HCT116 (cell line): Measurements from ENCODE around the gene PPP4R3A. TPM values are rescaled to one million over a fixed set of nuclear protein-coding genes. Genes with fewer than 3 reads are reported as not detected.

ENCODE experiments used
- ATAC-seq: fragments of 200-7000 bp; cut with Tn5 transposase; 2 replicates; pipeline ENCODE4 v1.9.1; 2020; ENCODE audit warnings: mild to moderate bottlenecking, moderate library complexity
- BruUV-seq: library from RNA; stranded (reverse); fragments of 400-500 nt; replicated peaks from 2 replicates; lab custom pipeline; 2021; lab: Mats Ljungman, UMichigan
- CTCF ChIA-PET: fragments of 300-600 bp; sonication (Branson Sonifier 250); formaldehyde crosslinking; loops from one replicate; lab custom pipeline; 2021; ENCODE audit warnings: antibody characterized with exemption; lab: Charles Lee
- POLR2A ChIA-PET: fragments of 300-600, 350-600 bp; sonication (Branson Sonifier 250); formaldehyde crosslinking; loops from one replicate; lab custom pipeline; 2021; ENCODE audit warnings: antibody characterized with exemption; lab: Charles Lee
- RAD21 ChIA-PET, 2 experiments: fragments of 300-600 bp; sonication (Branson Sonifier 250); formaldehyde crosslinking; loops; one replicate each; lab custom pipeline; 2023; ENCODE audit warnings: low total read pairs in 2 of 2; ENCODE audit not compliant: uncharacterized antibody in 2 of 2, unreplicated experiment in 2 of 2, low non-redundant PET in 1 of 2; lab: Charles Lee
- DNase-seq: peaks from one replicate; pipeline ENCODE4 v3.0.0-alpha.2; 2010; ENCODE audit warnings: low read depth, low spot score
- H2AFZ ChIP-seq: fragments of 200-600 bp; shearing (Covaris generic), sonication (generic); 2 replicates; pipeline ENCODE4 v1.6.1; 2017; ENCODE audit warnings: low read depth, mixed run types, mixed read lengths, antibody characterized with exemption, low read length; ENCODE audit not compliant: poor library complexity, severe bottlenecking
- H3K27ac ChIP-seq: 2 replicates; pipeline ENCODE4 v1.5.1; 2012; ENCODE audit warnings: low read depth, low read length
- H3K27me3 ChIP-seq: fragments of 200-600 bp; sonication (generic); 2 replicates; pipeline ENCODE4 v1.6.1; 2016; ENCODE audit warnings: mixed run types, low read length, mixed read lengths; ENCODE audit not compliant: insufficient read depth
- H3K36me3 ChIP-seq, 2 experiments: fragments of 200-500 bp in 1 of 2; fragments of 200-600 bp in 1 of 2; sonication (Bioruptor generic) in 1 of 2; sonication (generic) in 1 of 2; 2 replicates each; pipeline versions ENCODE4 v1.5.1 to v1.6.1; 2014 to 2016; ENCODE audit warnings: low read length in 2 of 2, inconsistent platforms in 1 of 2, mixed read lengths in 1 of 2, mixed run types in 1 of 2; ENCODE audit not compliant: insufficient read depth in 2 of 2, control insufficient read depth in 1 of 2
- H3K4me1 ChIP-seq, 2 experiments: fragments of 200-600 bp in 1 of 2; sonication (generic) in 1 of 2; 2 replicates each; pipeline versions ENCODE4 v1.5.1 to v1.6.1; 2012 to 2017; ENCODE audit warnings: low read length in 2 of 2, inconsistent platforms in 1 of 2, mild to moderate bottlenecking in 1 of 2, mixed read lengths in 1 of 2, mixed run types in 1 of 2, moderate library complexity in 1 of 2; ENCODE audit not compliant: insufficient read depth in 2 of 2, control insufficient read depth in 1 of 2
- H3K4me2 ChIP-seq: fragments of 200-600 bp; sonication (generic); 2 replicates; pipeline ENCODE4 v1.6.1; 2017; ENCODE audit warnings: mixed run types, low read length, mixed read lengths
- H3K4me3 ChIP-seq, 2 experiments: fragments of 200-600 bp in 1 of 2; sonication (generic) in 1 of 2; replicated peaks in 1 of 2; 2 replicates each; pipeline ENCODE4 v1.5.1; 2011 to 2016; ENCODE audit warnings: low read length in 2 of 2, control low read depth in 1 of 2, low read depth in 1 of 2, mild to moderate bottlenecking in 1 of 2, mixed read lengths in 1 of 2, mixed run types in 1 of 2
- H3K79me2 ChIP-seq: fragments of 200-600 bp; sonication (generic); 2 replicates; pipeline ENCODE4 v1.6.1; 2017; ENCODE audit warnings: mild to moderate bottlenecking, mixed run types, low read length, moderate library complexity, mixed read lengths; ENCODE audit not compliant: insufficient read depth
- H3K9ac ChIP-seq: fragments of 200-600 bp; sonication (generic); 2 replicates; pipeline ENCODE4 v1.6.1; 2016; ENCODE audit warnings: low read length, mixed read lengths
- H3K9me2 ChIP-seq: fragments of 200-600 bp; sonication (generic), shearing (Covaris generic); 2 replicates; pipeline ENCODE4 v1.6.1; 2017; ENCODE audit warnings: mixed run types, mild to moderate bottlenecking, moderate library complexity; ENCODE audit not compliant: insufficient read depth
- H3K9me3 ChIP-seq, 2 experiments: fragments of 200-500 bp in 1 of 2; fragments of 200-600 bp in 1 of 2; sonication (Bioruptor generic) in 1 of 2; sonication (generic) in 1 of 2; 2 replicates each; pipeline ENCODE4 v1.6.1; 2014 to 2017; ENCODE audit warnings: low read length in 2 of 2, mixed read lengths in 2 of 2, inconsistent platforms in 1 of 2, low read depth in 1 of 2, mild to moderate bottlenecking in 1 of 2, mixed run types in 1 of 2, moderate library complexity in 1 of 2; ENCODE audit not compliant: control insufficient read depth in 1 of 2, insufficient read depth in 1 of 2
- H4K20me1 ChIP-seq: fragments of 200-600 bp; sonication (generic), shearing (Covaris generic); 2 replicates; pipeline ENCODE4 v1.6.1; 2017; ENCODE audit warnings: mixed run types, mild to moderate bottlenecking, moderate library complexity; ENCODE audit not compliant: insufficient read depth
- CEBPB ChIP-seq: IDR thresholded peaks from 2 replicates; pipeline ENCODE4 v1.6.1; 2012; ENCODE audit warnings: low read depth
- EGR1 ChIP-seq: IDR thresholded peaks from 2 replicates; pipeline ENCODE4 v1.6.1; 2012; ENCODE audit warnings: low read depth
- ELF1 ChIP-seq: IDR thresholded peaks from 2 replicates; pipeline ENCODE4 v1.6.1; 2012; ENCODE audit warnings: low read depth, borderline replicate concordance
- EZH2 ChIP-seq: fragments of 200-600 bp; sonication (generic); IDR thresholded peaks from 2 replicates; pipeline ENCODE4 v1.6.1; 2017; ENCODE audit warnings: antibody characterized with exemption, mixed run types
- EZH2phosphoT487 ChIP-seq: fragments of 200-600 bp; IDR thresholded peaks from 2 replicates; pipeline ENCODE4 v1.6.1; 2018; ENCODE audit warnings: antibody characterized with exemption, borderline replicate concordance
- JUND ChIP-seq: IDR thresholded peaks from 2 replicates; pipeline ENCODE4 v1.6.1; 2012
- POLR2A ChIP-seq: IDR thresholded peaks from 2 replicates; pipeline ENCODE4 v1.7.0; 2011; ENCODE audit warnings: borderline replicate concordance; ENCODE audit not compliant: insufficient read depth, insufficient read length; ENCODE audit errors: extremely low read depth
- RAD21 ChIP-seq: IDR thresholded peaks from 2 replicates; pipeline ENCODE4 v1.6.1; 2012; ENCODE audit warnings: low read depth, mild to moderate bottlenecking
- SIN3A ChIP-seq: IDR thresholded peaks from 2 replicates; pipeline ENCODE4 v1.6.1; 2012; ENCODE audit warnings: low read depth
- SP1 ChIP-seq: IDR thresholded peaks from 2 replicates; pipeline ENCODE4 v1.6.1; 2012; ENCODE audit warnings: low read depth
- TCF7L2 ChIP-seq: IDR thresholded peaks from 2 replicates; pipeline ENCODE4 v1.7.0; 2011; ENCODE audit warnings: borderline replicate concordance, inconsistent platforms; ENCODE audit not compliant: insufficient read depth, insufficient read length; ENCODE audit errors: extremely low read depth
- YY1 ChIP-seq: IDR thresholded peaks from 2 replicates; pipeline ENCODE4 v1.6.1; 2011; ENCODE audit warnings: low read length, low read depth, moderate library complexity, mild to moderate bottlenecking; ENCODE audit not compliant: insufficient replicate concordance; ENCODE audit errors: extremely low read depth
- intact Hi-C: fragments of 100-400 bp; cut with micrococcal nuclease; formaldehyde crosslinking; loops from 2 replicates; pipeline ENCODE4 v1.10.0; 2022
- total RNA-seq: library from RNA; stranded (reverse); gene quantifications from one replicate; pipeline ENCODE4 v1.2.1, GENCODE V29; 2021; ENCODE audit not compliant: unreplicated experiment
- TF ChIP-seq, protein P1 (sequence below): IDR thresholded peaks from 2 replicates; pipeline ENCODE4 v1.6.1; 2012

The PPP4R3A gene
- total RNA-seq, 1 experiment from 2014 or later, result 67.7 TPM

DNA sequence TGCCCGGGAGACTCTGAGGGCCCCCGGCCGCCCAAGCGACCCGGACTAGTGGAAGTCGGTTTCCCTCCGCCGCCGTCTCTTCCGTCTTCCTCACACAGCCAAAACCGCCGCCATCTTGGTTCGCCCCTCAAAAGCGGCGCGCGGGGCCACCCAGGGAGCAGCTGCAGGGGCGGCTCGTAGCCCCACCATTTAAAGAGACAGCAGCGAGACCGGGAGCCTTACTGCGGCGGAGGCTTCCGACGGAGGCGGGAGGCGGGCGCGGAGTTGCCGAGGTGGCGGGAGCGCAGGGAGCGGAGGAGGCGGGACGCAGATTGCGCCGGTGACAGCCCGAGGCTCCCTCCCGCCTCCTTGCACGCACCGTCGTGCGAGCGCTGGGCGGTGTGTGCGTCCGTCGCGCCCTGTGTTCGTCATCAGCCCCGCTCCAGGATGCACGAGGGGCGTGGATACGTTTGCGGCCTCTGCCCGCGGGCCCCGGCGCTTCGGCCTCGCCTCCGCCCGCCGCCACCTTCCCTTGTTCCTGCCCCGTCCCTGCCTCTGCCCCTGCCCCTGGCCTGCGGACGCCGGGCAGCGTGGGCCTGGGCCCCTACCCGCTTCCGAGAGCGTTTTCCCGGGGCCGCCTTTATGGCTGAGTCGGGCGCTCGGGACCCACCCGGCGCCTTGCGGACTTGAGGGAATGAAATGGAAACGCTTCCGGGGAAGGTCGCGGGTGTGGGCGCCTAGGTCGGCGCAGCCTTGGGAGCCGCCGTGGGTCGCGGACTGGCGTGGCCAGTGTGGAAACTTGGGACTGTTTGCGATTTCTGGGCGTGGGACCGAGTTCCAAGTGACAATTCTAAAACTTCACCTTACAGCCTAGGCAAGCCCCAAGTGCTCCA, at the start of gene PPP4R3A (continued):
- TF ChIP-seq, protein P1, sequence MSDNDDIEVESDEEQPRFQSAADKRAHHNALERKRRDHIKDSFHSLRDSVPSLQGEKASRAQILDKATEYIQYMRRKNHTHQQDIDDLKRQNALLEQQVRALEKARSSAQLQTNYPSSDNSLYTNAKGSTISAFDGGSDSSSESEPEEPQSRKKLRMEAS, result peak; percentile 98
- TF ChIP-seq YY1, result peak; percentile 96
- peak; percentile 39; the same call in 1 of the 2 replicates for TF ChIP-seq JUND
- TF ChIP-seq SP1, result peak; percentile 90
- no peak for TF ChIP-seq CEBPB
- TF ChIP-seq ELF1, result peak; percentile 46
- peak; percentile 95 for TF ChIP-seq SIN3A
- TF ChIP-seq EGR1, result peak; percentile 68

DNA sequence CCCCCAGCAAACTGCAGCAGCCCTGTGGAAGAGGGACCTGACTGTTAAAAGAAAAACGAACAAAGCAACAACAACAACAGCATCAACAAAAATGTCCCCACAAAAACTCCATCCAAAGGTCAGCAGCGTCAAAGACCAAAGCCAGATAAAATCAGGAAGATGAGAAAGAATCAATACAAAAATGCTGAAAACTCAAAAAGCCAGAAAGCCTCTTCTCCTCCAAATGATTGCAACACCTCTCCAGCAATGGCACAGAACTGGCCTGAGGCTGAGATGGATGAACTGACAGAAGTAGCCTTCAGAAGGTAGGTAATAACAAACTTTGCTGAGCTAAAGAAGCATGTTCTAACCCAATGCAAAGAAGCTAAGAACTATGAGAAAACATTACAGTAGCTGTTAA, 45.4 kb upstream of the PPP4R3A start:
- TF ChIP-seq POLR2A, result no peak
- no peak for TF ChIP-seq EZH2
- no peak for TF ChIP-seq EZH2phosphoT487
- TF ChIP-seq TCF7L2, result no peak
- no peak for TF ChIP-seq RAD21
- no TSS peak for BruUV-seq
- Histone ChIP-seq H3K27me3 (no peaks in the 10 kb centered on the region), H3K79me2 (no peaks in the 10 kb centered on the region), H3K4me1 (no peaks in the 10 kb centered on the region), H2AFZ (no peak overlapping the region), H3K27ac (no peak overlapping the region), H4K20me1 (no peaks in the 10 kb centered on the region), H3K4me2 (no peak overlapping the region), H3K9me2 (no peaks in the 10 kb centered on the region), H3K4me3 (no peak overlapping the region), H3K36me3 (no peaks in the 10 kb centered on the region), H3K9me3 (no peaks in the 10 kb centered on the region), H3K9ac (no peak overlapping the region)
- DNase-seq (no peak), ATAC-seq (no peak)
- intact Hi-C loops, result no loop called here
- RAD21 ChIA-PET, result no interaction called here
- CTCF ChIA-PET, result no interaction called here
- POLR2A ChIA-PET, result no interaction called here
